Dermis blood vessel endothelial cell (primary cell): ENCODE data around the gene PEX5L. TPM values are rescaled to one million over a fixed set of nuclear protein-coding genes. Genes with fewer than 3 reads are reported as not detected.

Experiments
- DNase-seq: peaks from one replicate; pipeline ENCODE4 v3.0.0; 2010
- total RNA-seq: library from RNA; depleted of rRNA; stranded (reverse); fragments of >200 nt; gene quantifications from 2 replicates; pipeline ENCODE4 v1.2.3, GENCODE V29; 2014

The PEX5L gene
- total RNA-seq, 1 donor from 2014 or later = not detected

DNA sequence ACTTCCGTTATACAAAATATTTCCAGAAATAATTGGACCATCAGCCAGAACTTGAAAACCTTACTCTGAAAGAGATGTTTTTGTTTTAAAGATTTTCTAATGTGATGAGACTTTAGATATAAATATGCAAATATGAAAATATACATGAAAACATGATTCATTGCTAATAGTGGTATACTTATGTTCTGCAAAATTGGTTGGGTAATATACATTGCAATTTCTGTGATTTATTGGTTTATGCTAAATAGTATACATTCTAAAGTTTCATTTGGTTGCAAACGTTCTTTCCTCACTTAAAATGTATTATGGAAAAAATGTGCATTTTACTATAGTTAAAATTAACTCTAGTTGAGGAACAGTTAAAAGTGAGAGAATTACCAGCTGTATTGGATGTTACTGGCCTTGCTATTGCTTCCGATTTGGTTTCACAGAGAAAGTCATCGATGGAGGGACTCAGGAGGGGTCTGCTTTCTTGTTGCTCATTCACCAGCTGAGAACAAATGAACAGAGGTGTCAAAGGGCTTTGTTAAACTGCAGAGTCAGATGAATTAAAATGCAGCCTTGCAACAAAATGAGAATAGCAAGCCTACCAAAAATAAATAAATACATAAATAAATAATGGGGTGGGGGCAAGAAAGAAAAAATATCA lies 149.3 kb downstream of the PEX5L start:
- DNase-seq = no peak

DNA sequence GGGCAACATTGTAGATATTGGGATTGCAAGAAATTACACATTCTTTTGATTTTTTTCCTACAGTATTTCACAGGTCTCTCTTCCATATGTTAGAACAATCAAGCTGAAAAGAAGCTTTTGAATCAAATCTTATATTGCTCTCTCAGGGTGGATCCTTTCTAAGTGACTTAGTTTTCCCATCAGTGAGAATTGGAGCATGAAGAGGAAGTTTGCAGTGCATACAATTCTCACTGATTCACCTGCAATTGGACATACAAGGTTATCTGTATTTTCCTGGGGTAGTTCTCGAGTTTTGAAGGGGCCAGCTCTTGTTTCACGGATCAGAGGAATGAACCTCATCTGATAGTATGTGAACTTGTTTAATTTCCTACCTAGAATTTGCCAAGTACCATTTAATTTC lies 150.8 kb downstream of the PEX5L start:
- no peak for DNase-seq

DNA sequence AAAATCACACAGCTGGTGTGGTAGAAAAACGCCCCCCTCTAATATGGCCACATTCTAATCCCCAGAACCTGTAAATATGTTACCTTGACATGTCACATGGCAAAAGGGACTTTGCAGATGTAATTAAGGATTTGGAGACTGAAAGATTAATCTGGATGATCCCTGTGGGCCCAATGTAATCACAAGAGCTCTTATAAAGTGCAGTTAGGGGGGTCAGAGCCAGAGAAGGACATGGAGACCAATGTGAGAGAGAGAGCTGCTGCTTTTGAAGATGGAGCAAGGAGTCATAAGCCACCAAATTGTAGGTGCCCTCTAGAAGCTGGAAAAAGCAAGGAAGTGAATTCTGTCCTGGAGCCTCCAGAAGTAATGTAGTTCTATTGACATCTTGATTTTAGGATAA lies 152.6 kb downstream of the PEX5L start:
- no peak for DNase-seq

DNA sequence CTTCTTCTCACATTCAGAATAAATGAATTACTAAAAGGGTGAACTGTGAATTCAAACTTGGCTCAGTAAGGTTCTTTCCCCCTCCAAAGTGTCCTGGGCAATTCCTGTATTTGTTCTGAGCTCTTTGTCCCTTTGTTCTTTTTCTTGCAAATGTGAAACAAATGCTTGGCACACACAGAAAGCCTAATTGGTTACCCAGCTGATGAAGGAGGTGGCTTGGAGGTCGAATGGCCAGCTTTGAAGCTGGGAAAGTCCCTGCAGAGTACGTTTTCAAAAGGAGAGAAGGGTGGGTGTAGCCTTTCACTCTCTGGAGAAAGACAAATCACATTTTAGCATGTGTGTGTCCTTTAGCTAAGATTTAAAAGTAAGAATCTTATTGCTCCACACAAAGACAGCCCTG lies 154.4 kb downstream of the PEX5L start:
- DNase-seq = peak; percentile 48

DNA sequence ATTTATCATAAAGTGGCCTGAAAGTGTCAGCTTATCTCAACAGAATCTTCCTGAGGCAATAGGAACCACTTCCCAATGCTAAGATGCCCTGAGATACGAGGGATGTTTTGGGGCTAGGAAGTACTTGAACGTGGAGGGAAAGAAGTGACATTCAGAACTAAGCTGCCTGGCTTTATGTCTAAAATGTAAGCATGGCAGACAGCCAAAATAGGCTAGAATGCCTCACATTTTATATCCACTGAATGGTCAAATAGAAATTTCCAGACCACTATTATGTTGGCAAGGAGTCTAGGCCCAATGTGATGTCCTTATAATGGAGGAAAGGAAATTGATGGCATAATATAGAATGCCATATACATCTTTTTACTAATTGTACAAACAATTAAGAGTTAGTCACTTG lies 154.9 kb downstream of the PEX5L start:
- peak; percentile 9 for DNase-seq

DNA sequence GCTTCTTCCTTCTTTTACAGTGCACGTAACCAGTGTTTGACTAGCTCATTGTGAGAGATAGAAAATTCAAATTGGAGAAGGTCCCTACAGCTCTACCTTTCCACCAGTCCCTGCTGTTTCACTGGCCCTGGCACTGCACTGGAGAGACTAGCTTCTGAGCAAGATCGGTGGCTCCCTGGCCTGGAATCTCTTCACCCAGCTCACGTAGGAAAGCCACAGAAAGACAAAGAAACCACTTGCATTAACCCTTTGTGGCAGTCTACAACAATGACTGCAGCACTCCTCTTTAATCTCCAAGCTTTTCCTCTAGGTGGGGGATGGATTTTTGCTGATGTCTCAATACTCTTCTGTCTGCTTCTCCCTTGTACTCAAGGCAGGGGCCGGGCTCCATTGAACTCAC lies 155.9 kb downstream of the PEX5L start:
- no peak for DNase-seq

DNA sequence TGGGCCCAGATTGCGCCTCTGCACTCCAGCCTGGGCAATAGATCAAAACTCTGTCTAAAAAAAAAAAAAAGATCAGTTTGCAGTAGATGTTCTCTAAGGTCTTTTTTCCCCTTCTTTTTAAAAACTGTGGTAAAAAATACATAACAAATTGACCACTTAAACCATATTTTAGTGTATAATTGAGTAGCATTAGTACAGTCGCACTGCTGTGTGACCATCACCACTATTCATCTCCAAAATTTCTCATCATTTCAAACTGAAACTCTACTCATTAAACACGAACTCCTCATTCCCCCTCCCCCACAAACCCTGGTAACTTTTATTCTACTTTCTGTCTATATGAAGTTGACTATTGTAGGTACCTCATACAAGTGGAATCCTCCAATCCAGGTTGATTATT lies 160.3 kb downstream of the PEX5L start:
- DNase-seq = no peak

DNA sequence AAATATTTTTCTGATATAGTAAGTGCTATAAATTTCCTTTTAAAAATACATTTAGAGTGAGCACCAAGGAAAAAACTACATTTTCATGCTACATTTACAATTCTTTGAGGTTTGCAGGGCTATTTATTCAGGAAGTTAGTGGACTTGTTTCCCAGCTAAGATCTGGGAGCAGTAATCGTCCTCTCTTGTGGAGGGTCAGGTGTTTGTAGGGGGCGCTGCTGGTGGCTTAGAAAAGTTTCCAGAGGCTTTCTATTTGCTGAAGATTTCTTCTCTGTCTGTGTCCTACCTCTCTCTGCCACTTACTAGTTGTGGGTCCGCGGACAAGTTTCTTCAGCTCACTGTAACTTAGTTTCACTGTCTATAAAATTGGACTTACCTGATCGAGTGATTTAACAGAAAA lies 163.9 kb downstream of the PEX5L start:
- no peak for DNase-seq

DNA sequence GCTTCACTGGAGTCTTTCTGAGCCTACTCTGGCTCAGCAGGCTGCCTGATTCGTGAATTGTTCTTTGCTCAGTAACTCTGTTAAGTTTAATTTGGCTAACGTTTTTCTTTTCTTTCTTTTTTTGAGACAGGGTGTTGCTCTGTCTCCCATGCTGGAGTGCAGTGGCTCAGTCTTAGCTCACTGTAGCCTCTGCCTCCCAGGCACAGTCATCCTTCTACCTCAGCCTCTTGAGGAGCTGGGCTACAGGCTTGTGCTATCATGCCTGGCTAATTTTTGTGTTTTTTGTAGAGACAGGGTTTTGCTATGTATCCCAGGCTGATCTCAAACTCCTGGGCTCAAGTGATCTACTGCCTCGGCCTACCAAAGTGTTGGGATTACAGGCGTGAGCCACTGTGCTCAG lies 165.0 kb downstream of the PEX5L start:
- DNase-seq = no peak

DNA sequence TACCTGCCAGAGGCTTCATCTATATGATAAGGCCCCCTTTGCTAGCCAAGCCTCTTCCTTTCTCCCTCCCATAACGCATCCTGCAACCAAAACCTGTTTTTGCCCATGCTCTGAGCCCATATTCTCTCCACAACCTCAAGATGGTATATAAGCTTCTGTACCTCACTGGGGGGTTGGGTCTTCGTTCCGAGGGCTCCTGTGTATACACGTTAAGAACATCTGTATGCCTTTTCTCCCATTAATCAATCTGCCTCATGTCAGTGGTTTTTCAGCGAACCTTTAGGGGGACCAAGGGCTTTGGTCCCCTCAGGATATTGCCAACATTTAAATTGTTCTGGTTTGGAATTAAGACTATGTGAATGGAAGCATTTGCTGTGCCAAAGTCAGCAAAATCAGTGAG lies 168.0 kb downstream of the PEX5L start:
- no peak for DNase-seq

DNA sequence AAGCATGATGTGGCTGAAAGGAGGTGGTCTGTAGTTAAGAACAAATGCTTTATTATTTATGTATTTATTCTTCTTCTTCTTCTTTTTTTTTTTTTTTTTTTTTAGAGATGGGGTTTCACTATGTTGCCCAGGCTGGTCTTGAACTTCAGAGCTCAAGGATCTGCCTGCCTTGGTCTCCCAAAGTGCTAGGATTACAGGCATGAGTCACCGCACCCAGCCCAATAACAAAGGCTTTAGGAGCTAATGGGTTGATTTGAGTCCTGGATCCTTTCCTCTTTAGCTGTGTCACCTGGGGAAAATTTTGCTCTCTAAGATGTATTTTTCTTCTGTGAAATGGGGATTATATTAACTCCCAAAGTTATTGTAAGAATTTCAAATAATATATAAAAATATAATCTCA lies 168.8 kb downstream of the PEX5L start:
- no peak for DNase-seq

DNA sequence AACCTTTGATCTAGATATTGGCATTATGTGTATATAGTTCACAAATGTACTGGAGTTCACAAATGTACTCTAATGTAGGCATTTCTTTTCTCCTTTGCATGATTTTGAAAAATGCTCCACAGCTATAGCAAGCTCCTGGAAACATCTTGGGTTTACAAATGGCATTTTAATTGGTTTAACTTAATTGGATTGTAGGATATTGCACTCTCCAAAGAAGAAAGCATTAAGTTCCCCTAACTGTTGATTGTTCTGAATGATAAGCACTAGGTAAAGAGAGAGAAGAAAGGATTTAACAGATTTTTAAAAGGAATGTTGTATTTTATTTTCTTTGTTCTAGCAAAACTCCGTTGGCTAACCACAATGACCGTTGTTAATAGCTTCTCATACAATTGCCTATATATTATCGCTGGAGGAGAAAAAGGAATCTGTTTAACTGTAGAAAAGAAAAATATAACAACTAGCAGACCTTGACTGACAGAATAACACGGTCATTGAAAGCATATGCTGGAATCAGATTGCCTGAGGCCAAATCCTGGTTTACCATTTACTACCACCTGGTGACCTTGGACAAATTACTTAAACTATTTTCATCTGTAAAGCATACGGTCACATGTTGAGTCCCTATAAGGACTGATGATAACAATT lies 170.8 kb downstream of the PEX5L start:
- DNase-seq = no peak

DNA sequence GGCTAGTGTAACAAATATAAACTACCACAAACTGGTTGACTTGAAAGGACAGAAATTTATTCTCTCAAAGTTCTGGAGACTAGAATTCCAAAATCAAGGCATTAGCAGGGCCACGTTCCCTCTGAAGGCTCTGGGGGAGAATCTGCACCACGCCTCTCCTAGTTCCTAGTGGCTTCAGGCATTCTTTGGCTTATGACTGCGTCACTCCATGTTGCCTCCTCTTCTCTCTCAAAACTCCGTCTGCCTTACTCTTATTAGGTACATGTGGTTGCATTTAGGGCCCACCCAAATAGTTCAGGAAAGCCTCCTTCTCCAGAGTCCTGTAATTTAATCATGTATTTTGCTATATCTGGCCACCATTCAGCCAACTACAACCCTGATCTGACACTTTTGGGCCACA lies 174.8 kb downstream of the PEX5L start:
- no peak for DNase-seq

DNA sequence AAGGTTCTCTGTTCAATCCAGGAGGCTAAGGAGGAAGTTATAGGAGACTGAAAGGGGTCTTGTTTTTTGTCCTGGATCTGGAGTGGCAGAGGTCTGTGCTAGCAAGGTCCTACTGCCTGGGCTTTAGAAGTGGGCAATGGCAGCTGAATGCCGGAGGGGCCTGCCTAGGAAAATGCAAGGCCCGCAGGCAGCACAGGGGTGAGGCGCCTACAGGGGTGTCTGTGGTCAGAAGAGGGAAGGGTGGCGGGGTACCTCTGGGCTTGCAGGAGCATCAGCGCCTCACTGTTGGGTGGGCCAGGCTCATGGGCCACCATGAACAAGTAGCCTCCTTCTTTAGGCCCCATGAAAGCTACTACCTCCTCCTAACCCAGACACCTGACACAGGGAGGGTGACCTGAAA lies 175.4 kb downstream of the PEX5L start:
- DNase-seq = no peak

DNA sequence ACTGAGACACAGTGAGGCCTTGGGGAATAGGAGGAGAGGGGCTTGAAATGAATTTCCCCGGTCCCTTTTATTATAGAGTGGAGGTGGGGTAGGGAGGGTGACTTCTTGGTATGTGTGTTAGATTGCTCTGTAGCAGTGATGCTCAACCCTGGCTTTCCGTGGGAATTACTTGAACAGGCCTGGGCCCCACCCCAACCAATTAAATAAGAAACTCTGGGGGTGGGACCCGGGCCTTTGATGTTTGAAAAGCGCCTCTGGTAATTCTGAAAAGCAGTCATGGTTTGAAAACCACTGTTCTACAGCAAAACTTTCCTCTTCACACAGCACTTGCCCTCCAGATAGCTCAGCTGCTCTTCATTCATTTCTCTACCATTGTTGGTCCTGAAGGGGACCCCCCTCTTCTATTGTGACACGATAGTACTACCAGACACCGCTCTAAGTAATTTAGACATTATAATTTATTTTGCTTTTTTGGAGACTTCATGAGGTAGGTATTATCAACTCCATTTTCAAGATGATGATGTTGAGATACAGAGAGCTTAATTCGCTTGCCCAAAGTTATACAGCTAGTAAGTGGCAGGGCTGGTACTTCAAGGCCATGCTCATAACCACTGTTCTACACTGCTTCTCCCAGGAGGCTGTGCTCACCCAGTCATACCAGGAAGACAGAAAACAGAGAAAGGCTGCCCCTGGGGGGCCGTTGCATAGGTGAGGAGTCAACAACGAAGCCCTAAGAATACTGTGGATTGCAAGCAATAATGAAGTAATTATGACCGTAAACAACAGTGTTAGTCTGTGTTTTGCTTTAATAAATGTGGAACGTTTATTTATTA lies 176.2 kb downstream of the PEX5L start:
- no peak for DNase-seq

DNA sequence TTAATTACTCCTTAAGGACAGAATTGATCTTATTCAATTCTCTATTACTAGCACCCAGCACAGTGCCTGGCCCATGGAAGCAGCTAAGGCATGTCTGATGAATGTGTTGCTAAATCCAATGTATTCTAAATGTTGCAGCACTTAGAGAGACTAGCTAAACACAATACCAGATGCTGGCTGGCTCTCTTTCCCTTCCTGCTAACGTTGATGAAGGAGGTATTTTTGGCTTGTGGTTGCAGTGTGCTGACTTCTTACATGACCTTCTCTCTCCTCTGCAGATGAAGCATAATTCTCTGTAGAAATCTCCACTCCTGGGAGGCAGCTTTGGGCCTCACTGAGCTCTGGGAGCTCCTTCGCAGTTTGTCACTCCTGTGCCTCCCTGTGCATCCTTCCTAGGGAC lies 183.6 kb downstream of the PEX5L start:
- DNase-seq = no peak

DNA sequence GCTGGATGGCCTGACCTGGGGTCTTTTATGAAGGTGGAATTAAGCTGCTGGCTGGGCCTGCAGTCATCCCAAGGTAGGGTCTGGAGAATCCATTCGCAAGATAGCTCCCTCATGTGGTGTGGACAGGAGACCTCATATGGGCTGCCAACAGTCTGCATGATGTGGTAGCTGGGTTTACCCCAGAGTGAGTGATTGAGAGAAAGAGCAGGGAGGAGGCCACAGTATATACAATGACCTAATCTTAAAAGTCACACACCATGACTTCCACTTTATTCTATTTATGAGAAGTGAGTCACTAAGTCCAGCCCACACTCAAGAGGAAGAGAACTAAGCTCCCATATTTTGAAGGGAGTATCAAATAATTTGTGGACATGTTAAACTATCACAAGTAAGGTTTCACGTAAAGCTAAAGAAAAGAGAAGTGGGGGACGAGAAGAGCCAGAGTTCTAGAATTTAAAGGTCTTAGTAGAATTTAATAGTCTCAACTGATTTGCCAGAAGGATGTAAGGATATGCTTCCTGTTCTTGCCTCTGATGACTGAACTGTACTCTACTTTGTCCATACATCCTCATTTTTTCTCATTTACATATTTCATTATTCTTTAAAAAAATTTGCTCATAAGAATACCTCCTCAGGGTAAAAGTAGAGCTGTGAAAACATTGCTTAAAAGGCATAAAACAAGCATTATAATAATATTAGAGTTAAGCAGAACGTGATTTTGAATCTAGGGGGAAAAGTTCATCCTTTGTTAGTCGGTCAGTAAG lies 184.4 kb downstream of the PEX5L start:
- DNase-seq = peak; percentile 16

DNA sequence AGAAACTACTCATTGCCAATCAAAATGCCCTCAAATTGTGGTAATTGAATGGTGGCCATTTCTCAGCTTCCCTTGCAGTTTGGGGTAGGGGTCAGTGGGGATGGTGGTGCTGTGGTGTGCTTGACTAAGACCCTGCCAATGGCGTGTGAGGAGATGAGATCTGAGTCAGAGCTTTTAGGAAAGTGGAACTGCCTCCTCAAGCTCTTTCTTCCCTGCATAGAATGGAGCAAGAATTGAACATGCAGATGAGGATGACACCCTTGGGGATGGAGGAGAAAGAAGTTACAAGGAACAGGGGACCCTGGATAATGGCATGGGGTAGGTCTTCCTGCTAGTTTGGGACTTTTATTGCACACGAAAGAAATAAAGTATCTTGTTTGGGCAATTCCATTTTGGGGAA lies 188.0 kb downstream of the PEX5L start:
- no peak for DNase-seq

DNA sequence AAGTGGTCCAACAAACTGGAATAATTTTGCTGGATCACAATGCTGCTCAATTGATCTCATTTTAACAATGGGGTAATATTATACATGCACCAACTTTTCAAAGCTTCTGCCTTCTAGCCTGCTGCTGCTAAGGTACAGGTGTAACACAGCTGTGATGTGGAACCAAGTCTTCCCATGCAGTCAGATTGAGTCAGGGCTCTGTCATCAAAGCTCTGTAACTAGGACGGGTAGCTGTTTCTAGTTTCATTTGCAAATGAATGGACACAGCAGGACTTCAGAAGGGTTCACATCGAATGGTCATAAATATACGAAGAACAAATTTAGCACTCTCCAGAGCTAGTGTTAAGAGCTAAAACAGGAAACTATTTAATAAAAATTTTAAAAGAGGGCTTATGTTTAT lies 194.7 kb downstream of the PEX5L start:
- DNase-seq = no peak

DNA sequence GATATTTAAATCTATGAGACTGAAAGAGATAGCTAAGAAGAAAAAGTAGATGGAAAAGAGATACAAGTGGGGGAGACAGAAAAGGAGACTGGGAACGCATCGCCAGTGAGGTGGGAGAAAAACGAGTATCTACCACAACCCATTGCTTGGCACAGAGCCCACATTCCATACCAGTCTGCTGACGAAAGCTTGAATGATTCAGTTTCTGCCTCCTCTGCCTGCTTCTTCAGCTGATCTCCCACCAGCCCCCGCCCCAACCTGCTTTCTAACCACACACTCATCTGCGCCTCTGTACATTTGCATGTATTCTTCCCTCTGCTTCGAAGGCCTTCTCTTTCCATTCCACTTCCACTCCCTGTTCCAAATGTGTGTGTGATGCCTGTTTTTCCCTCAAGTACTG lies 195.8 kb downstream of the PEX5L start:
- peak; percentile 12 for DNase-seq

DNA sequence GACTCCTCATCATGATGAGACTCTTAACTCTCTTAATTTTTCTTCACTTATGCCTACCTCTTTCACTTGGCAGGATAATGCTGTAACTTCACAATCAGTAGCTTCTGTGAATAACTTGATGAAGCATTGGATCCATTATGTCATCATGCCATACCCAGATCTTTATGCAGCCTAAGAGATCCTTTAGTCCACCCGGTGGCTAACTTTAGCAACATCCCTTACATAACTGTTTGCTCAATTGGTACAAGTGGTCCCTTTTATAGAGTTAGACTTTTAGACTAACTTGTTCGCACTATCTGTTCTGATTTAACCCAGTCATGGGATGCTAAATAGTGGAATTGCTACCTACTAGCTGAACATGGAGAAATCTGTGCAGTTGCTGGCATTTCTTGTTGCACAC lies 199.4 kb downstream of the PEX5L start:
- peak; percentile 19 for DNase-seq

DNA sequence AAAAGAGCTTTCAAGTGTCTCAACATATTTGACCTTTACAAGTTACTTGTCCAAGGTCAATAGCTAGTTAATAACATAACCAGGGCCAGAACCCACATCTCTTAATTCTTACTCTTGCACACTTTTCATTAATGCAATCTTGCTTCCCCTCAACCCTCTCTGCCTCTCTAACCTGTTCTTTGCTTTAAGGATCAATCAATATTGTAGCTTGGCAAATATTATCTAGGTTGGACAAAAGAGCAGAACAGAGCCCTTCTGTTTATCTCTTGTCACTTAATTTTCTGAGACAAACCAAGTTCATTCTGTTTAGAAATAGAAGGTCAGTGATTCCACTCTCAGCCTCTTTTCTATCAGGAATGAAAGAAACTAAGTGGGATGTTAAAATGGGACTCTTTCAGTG lies 203.4 kb downstream of the PEX5L start:
- no peak for DNase-seq

DNA sequence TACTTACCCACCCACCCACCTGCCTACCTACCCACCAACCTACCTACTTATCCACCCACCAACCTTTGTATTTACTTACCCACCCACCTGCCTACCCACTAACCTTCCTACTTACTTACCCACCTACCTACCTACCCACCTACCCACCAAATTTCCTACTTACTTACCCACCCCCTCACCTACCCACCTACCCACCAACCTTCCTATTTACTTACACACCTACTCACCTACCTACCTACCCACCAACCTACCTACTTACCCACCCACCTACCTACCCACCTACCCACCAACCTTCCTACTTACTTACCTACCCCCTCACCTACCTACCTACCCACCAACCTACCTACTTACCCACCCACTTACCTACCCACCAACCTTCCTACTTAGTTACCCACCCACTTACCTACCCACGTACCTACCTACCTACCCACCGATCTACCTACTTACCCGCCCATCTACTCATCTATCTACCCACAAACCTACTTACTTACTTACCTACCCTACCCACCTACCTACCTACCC lies 204.3 kb downstream of the PEX5L start:
- DNase-seq = no peak
